Umbilical cord (tissue), 2 donors: ENCODE results near the gene SRD5A2. TPM values are rescaled to one million over a fixed set of nuclear protein-coding genes. Genes with fewer than 3 reads are reported as not detected.
A peak's percentile ranks its signal among the peaks of the same experiment; 100 is the strongest.
"Not testable (repeated sequence)": the region's sequence is repeated elsewhere in the genome, so short reads cannot be mapped to it uniquely, and the experiment has no call there.

Experiments
- DNase-seq: peaks from one replicate; pipeline ENCODE4 v3.0.0-alpha.2; 2015; ENCODE audit warnings: low spot score
- total RNA-seq: library from RNA; depleted of rRNA; stranded (reverse); fragments of >200 nt; gene quantifications from one replicate; pipeline ENCODE4 v1.2.3, GENCODE V29; 2014; ENCODE audit warnings: low replicate concordance; ENCODE audit not compliant: insufficient read depth

SRD5A2 gene
- total RNA-seq, 1 donor from 2014 or later = 0.72 TPM

- no peak for DNase-seq
These were observed 46.1 kb downstream of the SRD5A2 start for GRCh38 chr2:31534636-31535035.

- DNase-seq = no peak
These were observed 47.7 kb downstream of the SRD5A2 start for GRCh38 chr2:31533036-31533435.

GRCh38 chr2:31531101-31531500 lies 49.6 kb downstream of the SRD5A2 start:
- no peak for DNase-seq

GRCh38 chr2:31529256-31529655 lies 51.5 kb downstream of the SRD5A2 start:
- no peak for DNase-seq

GRCh38 chr2:31528823-31529222 lies 51.9 kb downstream of the SRD5A2 start:
- DNase-seq = no peak

- DNase-seq = no peak
These were observed 53.6 kb downstream of the SRD5A2 start for GRCh38 chr2:31526946-31527732.

- no peak for DNase-seq
These were observed 54.9 kb downstream of the SRD5A2 start for GRCh38 chr2:31525876-31526275.

- no peak for DNase-seq
These were observed 56.1 kb downstream of the SRD5A2 start for GRCh38 chr2:31524592-31524991.

GRCh38 chr2:31523871-31524492 lies 56.8 kb downstream of the SRD5A2 start:
- peak; percentile 32 for DNase-seq

- no peak for DNase-seq
These were observed 58.0 kb downstream of the SRD5A2 start for GRCh38 chr2:31522786-31523185.

- DNase-seq = no peak
These were observed 63.1 kb downstream of the SRD5A2 start for GRCh38 chr2:31517442-31518203.

GRCh38 chr2:31515586-31515985 lies 65.2 kb downstream of the SRD5A2 start:
- no peak for DNase-seq

- no peak for DNase-seq
These were observed 67.2 kb downstream of the SRD5A2 start for GRCh38 chr2:31513553-31513952.

GRCh38 chr2:31511376-31511775 lies 69.4 kb downstream of the SRD5A2 start:
- no peak for DNase-seq

GRCh38 chr2:31505111-31505510 lies 75.6 kb downstream of the SRD5A2 start:
- DNase-seq = no peak

GRCh38 chr2:31504311-31504710 lies 76.4 kb downstream of the SRD5A2 start:
- DNase-seq = no peak

- not testable (repeated sequence) for DNase-seq
These were observed 84.3 kb downstream of the SRD5A2 start for GRCh38 chr2:31496451-31496874.

- not testable (repeated sequence) for DNase-seq
These were observed 91.4 kb downstream of the SRD5A2 start for GRCh38 chr2:31489339-31489738.

- no peak for DNase-seq
These were observed 97.5 kb downstream of the SRD5A2 start for GRCh38 chr2:31483246-31483645.

- DNase-seq = no peak
These were observed 104.1 kb downstream of the SRD5A2 start for GRCh38 chr2:31476511-31477180.

- DNase-seq = no peak
These were observed 105.0 kb downstream of the SRD5A2 start for GRCh38 chr2:31475692-31476091.

- no peak for DNase-seq
These were observed 106.4 kb downstream of the SRD5A2 start for GRCh38 chr2:31474296-31474695.
